Activated naive CD4-positive, alpha-beta T cell treated with anti-CD3 and anti-CD28 coated beads for 36 hours (primary cell): ENCODE measurements around the gene LRRC57. TPM values are rescaled to one million over a fixed set of nuclear protein-coding genes. Genes with fewer than 3 reads are reported as not detected.
A peak's percentile ranks its signal among the peaks of the same experiment; 100 is the strongest.

Experiments
- CTCF ChIA-PET: fragments of 350-600 bp; sonication (Branson Sonifier 250); formaldehyde crosslinking; loops from one replicate; lab custom pipeline; 2021; ENCODE audit warnings: antibody characterized with exemption; lab: Charles Lee
- DNase-seq: peaks from one replicate; pipeline ENCODE4 v3.0.0-alpha.2; 2020
- H3K27ac Mint-ChIP-seq: one replicate; pipeline ENCODE4 v1.8.0; 2021; ENCODE audit warnings: mild to moderate bottlenecking, mixed read lengths
- H3K27me3 Mint-ChIP-seq: one replicate; pipeline ENCODE4 v1.8.0; 2021; ENCODE audit warnings: low read depth, mixed read lengths
- H3K36me3 Mint-ChIP-seq: one replicate; pipeline ENCODE4 v1.8.0; 2021; ENCODE audit warnings: low read depth, mixed read lengths
- H3K4me1 Mint-ChIP-seq: one replicate; pipeline ENCODE4 v1.8.0; 2021; ENCODE audit warnings: low read depth, mixed read lengths
- H3K4me3 Mint-ChIP-seq: one replicate; pipeline ENCODE4 v1.8.0; 2021; ENCODE audit warnings: mild to moderate bottlenecking, moderate library complexity, mixed read lengths
- H3K9me3 Mint-ChIP-seq: one replicate; pipeline ENCODE4 v1.8.0; 2021; ENCODE audit warnings: mixed read lengths
- intact Hi-C: fragments of 100-400 bp; cut with micrococcal nuclease; formaldehyde crosslinking; loops from one replicate; pipeline ENCODE4 v1.15.1; 2023
- total RNA-seq, 2 experiments: library from RNA; stranded (reverse); gene quantifications; one replicate each; pipeline ENCODE4 v1.2.3, GENCODE V29; 2021

The LRRC57 gene
- 10 to 100 TPM; 14.7 to 16.3 TPM for total RNA-seq

DNA sequence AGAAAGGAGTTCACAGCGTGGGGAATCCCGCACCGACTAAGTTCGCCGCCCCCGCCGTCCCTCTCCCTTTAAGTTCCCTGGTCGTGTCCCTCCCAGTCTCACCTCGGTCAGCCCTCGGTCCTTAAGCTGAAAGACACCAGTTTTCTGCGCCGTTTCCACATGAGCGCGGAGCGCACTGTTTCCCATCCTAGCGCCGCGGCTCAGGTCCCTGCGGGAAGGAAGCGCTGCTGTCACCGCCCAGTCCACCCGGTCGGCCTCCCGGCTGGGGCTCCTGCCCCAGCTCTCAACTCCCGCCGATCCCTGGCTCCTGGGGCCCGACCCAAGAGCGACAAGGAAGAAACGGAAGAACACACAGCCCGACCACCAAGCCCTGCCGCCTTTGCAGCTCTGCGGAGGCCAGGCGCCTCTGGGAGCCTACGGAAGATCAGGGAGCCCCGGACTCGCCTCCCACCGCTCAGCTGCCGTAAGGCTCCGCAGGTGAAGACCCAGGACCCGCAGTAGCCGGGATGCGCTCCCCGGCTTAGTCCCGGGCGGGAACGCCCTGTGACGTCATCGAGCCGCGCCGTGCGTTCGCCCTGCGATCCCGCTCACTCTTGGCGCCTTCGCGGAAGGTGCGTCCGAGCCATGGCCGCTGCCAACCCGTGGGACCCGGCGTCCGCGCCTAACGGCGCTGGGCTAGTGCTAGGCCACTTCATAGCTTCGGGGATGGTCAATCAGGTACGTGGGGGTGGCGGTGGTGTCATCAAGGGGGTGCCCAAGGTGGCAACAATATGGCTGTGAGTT is at the start of gene LRRC57, which contains the start of gene HAUS2:
Gene LRRC57 (minus strand): TSS at position 545 of the 783 bp plus-strand sequence. CDS start 359 bp downstream, at position 186.
Gene HAUS2 (plus strand): TSS at position 590 of the 783 bp plus-strand sequence. CDS start 35 bp downstream, at position 625.
- Mint-ChIP-seq H3K27ac (peak within 1 kb of the TSS; percentile 89), H3K9me3 (no peaks in the 10 kb centered on the region), H3K4me3 (peak within 1 kb of the TSS; percentile 95), H3K27me3 (no peaks in the 10 kb centered on the region), H3K4me1 (peaks cover 41% of the 10 kb centered on the region), H3K36me3 (peaks cover 14% of the 10 kb centered on the region)
- DNase-seq: peak; percentile 90
- CTCF ChIA-PET: interaction anchor here (0.6 to 1.4 kb wide), 4 partner anchors 9 to 788 kb away, joined by 3 read pairs; no protein-coding TSS in a partner anchor
- intact Hi-C loops: loop anchor here (1.0 to 2.0 kb wide), 5 partner anchors 27 to 276 kb away; partner anchors contain the start of genes GANC, SNAP23, STARD9 and TMEM87A

DNA sequence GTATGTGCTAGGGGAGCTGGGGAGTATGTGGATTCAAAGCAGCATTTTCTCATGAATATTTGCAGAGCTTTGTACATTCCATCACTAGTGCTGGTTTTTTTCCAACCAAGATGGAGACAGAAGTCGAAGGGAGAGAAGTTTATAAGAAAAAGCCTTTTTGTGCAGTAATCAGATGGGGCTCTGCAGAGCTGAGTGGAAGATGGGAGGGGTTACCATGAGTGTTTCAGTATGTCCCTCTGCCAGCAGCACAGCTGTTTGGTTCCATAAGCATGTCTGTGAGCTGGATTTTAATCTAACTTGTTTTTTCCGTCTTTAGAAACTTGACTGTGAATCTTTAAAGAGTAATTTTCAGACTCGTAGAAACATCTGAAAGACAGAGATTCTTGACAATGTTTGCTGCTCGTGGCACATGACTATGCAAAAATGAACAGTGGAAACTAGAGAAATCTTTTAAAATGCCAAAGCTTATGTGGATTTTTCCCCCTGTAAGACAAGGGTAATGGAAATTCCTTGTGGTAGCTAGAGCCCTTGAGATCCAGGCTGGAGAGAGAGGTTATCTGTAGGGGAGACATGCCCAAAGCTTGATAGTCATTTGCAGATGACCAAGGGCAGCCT is 47.1 kb upstream of the LRRC57 start:
- H3K27me3 Mint-ChIP-seq: no peaks in the 10 kb centered on the region
- H3K27ac Mint-ChIP-seq: no peak overlapping the region
- no peak overlapping the region for H3K4me3 Mint-ChIP-seq
- DNase-seq: no peak
- no peaks in the 10 kb centered on the region for H3K9me3 Mint-ChIP-seq
- no peaks in the 10 kb centered on the region for H3K36me3 Mint-ChIP-seq
- CTCF ChIA-PET: no interaction called here
- intact Hi-C loops: no loop called here
- no peaks in the 10 kb centered on the region for H3K4me1 Mint-ChIP-seq

DNA sequence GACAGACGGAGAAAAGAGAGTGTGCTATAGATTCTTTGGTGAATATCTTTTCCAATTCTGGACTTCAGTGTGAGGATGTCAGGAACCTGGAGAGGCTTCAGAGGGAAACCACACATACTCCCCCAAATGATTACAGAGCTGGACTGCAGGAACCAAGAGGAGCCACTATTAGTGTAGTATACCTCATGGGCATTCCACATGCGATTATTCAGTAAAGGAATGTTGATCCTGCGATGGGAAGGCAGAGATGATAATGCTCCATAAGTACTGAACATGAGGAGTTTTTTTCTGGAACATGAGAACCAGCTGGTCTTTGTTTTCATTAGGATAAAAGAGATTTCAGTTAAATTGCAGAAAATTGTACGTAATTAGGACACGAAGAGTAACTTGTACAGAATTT is 45.5 kb upstream of the LRRC57 start:
- H3K9me3 Mint-ChIP-seq: no peaks in the 10 kb centered on the region
- H3K4me3 Mint-ChIP-seq: no peak overlapping the region
- no peak for DNase-seq
- no peaks in the 10 kb centered on the region for H3K4me1 Mint-ChIP-seq
- H3K36me3 Mint-ChIP-seq: no peaks in the 10 kb centered on the region
- CTCF ChIA-PET: no interaction called here
- intact Hi-C loops: no loop called here
- H3K27me3 Mint-ChIP-seq: no peaks in the 10 kb centered on the region
- H3K27ac Mint-ChIP-seq: no peak overlapping the region

DNA sequence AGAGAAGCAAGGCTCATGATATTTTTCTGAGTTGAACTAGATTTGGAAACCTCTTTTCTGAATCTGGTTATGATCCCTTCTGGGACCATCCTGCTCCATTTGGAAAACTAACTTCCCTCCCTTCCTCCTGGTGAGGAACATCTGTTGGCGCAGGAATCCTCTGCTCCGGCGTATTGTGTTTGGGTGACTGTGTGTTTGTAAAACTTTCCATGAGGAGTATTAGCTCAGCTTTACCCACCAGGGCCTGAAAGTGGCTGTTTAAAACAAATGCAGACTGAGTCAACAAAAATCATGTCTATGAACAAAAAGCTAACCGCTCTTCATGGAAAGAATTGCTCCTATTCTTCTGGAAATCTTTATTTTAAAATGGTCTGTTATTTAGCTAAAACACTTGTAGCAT is 44.5 kb upstream of the LRRC57 start:
- no peak for DNase-seq
- no peaks in the 10 kb centered on the region for H3K4me1 Mint-ChIP-seq
- no peaks in the 10 kb centered on the region for H3K36me3 Mint-ChIP-seq
- no peaks in the 10 kb centered on the region for H3K27me3 Mint-ChIP-seq
- intact Hi-C loops: no loop called here
- CTCF ChIA-PET: no interaction called here
- H3K27ac Mint-ChIP-seq: no peak overlapping the region
- H3K4me3 Mint-ChIP-seq: no peak overlapping the region
- H3K9me3 Mint-ChIP-seq: no peaks in the 10 kb centered on the region

GRCh38 chr15:42592716-42593115 is 44.1 kb upstream of the LRRC57 start:
- intact Hi-C loops: no loop called here
- no peaks in the 10 kb centered on the region for H3K9me3 Mint-ChIP-seq
- CTCF ChIA-PET: interaction anchor here (0.6 to 0.8 kb wide), 2 partner anchors 170 to 459 kb away, joined by 3 read pairs; no protein-coding TSS in a partner anchor

DNA sequence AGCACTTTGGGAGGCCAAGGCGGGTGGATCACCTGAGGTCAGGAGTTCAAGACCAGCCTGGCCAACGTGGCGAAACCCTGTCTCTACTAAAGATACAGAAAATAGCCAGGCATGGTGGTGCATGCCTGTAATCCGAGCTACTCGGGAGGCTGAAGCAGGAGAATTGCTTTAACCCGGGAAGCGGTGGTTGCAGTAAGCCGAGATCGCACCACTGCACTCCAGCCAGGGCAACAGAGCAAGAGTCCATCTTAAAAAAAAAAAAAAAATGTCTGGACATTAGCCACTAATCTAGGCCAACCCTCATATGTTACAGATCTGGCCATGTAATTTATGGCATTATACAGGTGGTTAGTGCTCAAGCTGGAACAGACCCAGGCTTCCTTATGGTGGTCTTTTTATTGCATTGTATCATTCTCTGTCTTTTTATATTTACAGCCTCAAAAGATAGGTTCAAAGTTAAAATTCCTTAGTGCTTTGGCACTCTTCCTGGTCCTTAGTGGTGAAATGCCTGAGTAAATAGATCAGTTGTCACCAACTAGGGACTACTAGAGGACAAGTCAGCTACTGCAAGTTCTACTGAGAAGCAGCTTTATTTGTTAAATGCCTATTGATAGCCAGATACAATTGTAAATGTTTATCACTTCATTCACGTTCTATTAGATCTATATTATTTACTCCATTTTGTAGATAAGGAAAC is 42.8 kb upstream of the LRRC57 start:
- intact Hi-C loops: no loop called here
- DNase-seq: no peak
- Mint-ChIP-seq H3K27ac (no peak overlapping the region), H3K36me3 (no peaks in the 10 kb centered on the region), H3K27me3 (no peaks in the 10 kb centered on the region), H3K4me1 (no peaks in the 10 kb centered on the region), H3K9me3 (no peaks in the 10 kb centered on the region), H3K4me3 (no peak overlapping the region)
- CTCF ChIA-PET: interaction anchor here (0.6 to 0.8 kb wide), 2 partner anchors 421 to 458 kb away, joined by 3 read pairs; no protein-coding TSS in a partner anchor

More at GRCh38 chr15:42592716-42593115, 44.1 kb upstream of the LRRC57 start:
- H3K4me1 Mint-ChIP-seq: no peaks in the 10 kb centered on the region
- no peak overlapping the region for H3K27ac Mint-ChIP-seq
- H3K27me3 Mint-ChIP-seq: no peaks in the 10 kb centered on the region
- no peak overlapping the region for H3K4me3 Mint-ChIP-seq
- no peak for DNase-seq
- H3K36me3 Mint-ChIP-seq: no peaks in the 10 kb centered on the region

GRCh38 chr15:42590619-42591237 is 42.1 kb upstream of the LRRC57 start:
- intact Hi-C loops: no loop called here
- no peak overlapping the region for H3K27ac Mint-ChIP-seq
- no peak overlapping the region for H3K4me3 Mint-ChIP-seq
- no peaks in the 10 kb centered on the region for H3K4me1 Mint-ChIP-seq
- DNase-seq: no peak
- no peaks in the 10 kb centered on the region for H3K27me3 Mint-ChIP-seq
- no peaks in the 10 kb centered on the region for H3K36me3 Mint-ChIP-seq
- CTCF ChIA-PET: interaction anchor here (0.6 kb wide), 1 partner anchor 421 kb away, joined by 3 read pairs; no protein-coding TSS in a partner anchor
- no peaks in the 10 kb centered on the region for H3K9me3 Mint-ChIP-seq

DNA sequence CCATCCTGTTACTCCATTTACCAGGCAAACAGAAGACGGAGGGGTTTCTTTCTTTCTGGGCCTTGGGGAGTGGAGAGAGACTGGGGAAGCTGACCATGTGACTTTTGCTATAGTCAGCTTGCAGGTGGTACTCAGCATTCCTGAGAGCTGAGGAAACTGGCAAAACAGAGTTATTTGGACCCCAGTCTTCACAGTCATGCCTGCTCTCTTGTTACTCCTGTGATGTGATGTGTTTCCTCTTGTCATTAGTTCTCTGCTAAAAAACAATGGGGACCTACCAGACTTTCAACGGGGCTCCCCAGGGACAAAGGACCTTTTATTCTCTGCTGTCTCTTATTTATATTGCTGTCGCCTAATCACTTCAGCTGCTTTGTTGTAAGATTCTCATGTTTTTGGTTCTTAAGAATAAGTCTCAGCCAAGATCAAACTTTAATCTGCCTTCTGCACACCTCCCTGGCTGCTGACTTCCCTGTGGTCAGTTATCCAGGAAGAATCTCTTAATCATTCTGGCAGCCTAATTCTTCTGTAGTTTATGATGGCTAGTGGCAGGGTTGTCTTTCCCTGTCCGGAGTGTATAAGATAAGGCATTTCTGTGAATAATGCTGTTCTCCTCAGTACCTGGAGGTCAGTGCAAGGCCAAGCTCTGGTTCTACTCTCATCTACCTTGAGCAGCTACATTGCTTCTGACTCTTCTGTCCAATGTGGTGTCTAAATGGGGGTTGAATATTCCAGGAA is 35.6 kb upstream of the LRRC57 start:
- Mint-ChIP-seq H3K27ac (no peak overlapping the region), H3K4me1 (peaks cover 16% of the 10 kb centered on the region), H3K27me3 (peaks cover 9% of the 10 kb centered on the region), H3K36me3 (no peaks in the 10 kb centered on the region), H3K9me3 (no peaks in the 10 kb centered on the region), H3K4me3 (no peak overlapping the region)
- CTCF ChIA-PET: no interaction called here
- no peak for DNase-seq
- intact Hi-C loops: no loop called here

DNA sequence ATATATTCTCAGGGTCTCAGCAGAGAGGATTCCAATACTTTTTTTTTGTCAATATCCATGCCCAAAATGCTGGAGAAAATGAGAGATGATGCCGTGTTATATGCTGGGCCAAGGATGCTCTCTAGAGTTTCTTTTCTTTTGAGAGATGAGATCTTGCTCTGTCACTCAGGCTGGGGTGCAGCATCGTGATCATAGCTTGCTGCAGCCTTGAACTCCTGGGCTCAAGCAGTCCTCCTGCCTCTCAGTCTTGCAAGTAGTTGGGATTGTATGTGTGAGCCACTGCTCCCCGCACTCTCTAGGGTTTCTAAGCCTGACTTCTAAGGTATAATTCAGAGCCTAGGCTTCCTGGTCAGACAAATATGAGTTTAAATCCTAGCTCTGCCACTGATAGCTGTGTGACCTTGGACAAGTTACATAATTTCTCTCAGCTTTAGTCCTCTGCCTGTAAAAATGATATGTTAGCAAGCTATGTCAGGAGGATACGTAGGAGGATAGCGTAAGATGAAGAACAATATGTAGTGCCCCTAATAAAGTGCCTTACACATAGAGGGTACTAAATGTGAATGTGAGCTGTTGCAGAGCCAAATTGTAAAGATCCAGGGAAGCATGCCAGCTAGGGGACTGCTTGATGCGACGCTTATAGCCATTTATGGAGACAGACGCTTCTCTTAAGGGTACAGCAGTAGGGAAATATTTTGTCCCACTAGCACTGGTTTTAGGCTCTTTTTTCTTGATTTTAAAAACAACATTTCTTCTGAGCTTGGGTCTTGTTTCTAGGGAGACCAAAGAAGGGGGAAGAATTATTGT is 34.2 kb upstream of the LRRC57 start:
- H3K4me3 Mint-ChIP-seq: no peak overlapping the region
- H3K36me3 Mint-ChIP-seq: no peaks in the 10 kb centered on the region
- H3K4me1 Mint-ChIP-seq: peaks cover 16% of the 10 kb centered on the region
- no peak for DNase-seq
- CTCF ChIA-PET: interaction anchor here (0.7 to 1.1 kb wide), 3 partner anchors 23 to 303 kb away, joined by 3 read pairs; no protein-coding TSS in a partner anchor
- no peak overlapping the region for H3K27ac Mint-ChIP-seq
- intact Hi-C loops: no loop called here
- H3K27me3 Mint-ChIP-seq: peaks cover 18% of the 10 kb centered on the region
- H3K9me3 Mint-ChIP-seq: no peaks in the 10 kb centered on the region

DNA sequence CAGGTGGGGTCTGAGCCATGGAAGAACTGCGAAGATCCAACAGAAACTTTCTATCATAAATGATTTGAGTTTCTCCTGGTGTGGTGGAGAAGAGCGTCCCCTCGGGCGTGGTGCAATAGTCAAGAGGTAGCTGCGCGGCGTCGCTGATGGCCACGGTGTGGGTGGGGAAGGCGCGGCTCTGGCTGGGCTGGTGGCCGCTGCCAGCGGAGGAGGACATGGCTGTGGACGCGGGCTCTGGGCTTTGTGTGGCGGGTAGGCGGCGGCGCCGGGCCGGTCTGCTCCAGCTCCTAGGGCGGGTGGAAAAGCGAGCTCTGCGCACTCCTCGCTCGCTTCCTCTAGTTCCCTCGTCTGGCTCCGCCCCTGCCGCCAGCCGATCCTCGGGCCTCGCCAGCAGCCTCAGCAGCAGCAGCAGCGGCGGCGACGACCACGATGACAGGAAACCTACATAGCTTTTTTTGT is 32.7 kb upstream of the LRRC57 start:
- Mint-ChIP-seq H3K4me3 (peak overlapping the region; percentile 77), H3K27ac (no peak overlapping the region), H3K27me3 (peaks cover 27% of the 10 kb centered on the region), H3K9me3 (no peaks in the 10 kb centered on the region), H3K36me3 (no peaks in the 10 kb centered on the region), H3K4me1 (peaks cover 19% of the 10 kb centered on the region)
- CTCF ChIA-PET: interaction anchor here (0.5 kb wide), 1 partner anchor 68 kb away, joined by 5 read pairs; no protein-coding TSS in a partner anchor
- peak; percentile 87 for DNase-seq
- intact Hi-C loops: loop anchor here (1.0 kb wide), 2 partner anchors 28 to 33 kb away; partner anchors contain the start of genes HAUS2 and LRRC57
